Subcutaneous abdominal adipose tissue (tissue), 5 donors: Measurements from ENCODE around the gene SERP2.

Experiments used
- H3K27ac ChIP-seq: one replicate; pipeline ENCODE4 v1.7.0; 2013; ENCODE audit warnings: low read depth, mild to moderate bottlenecking, inconsistent platforms, low read length, moderate library complexity
- H3K27me3 ChIP-seq, 5 donors: one replicate each; pipeline ENCODE4 v1.7.0; 2013; ENCODE audit warnings: low read length in 5 of 5, inconsistent platforms in 1 of 5; ENCODE audit not compliant: control insufficient read depth in 5 of 5, insufficient read depth in 4 of 5
- H3K36me3 ChIP-seq, 5 donors: one replicate each; pipeline ENCODE4 v1.7.0; 2013; ENCODE audit warnings: low read length in 5 of 5; ENCODE audit not compliant: control insufficient read depth in 5 of 5, insufficient read depth in 5 of 5
- H3K4me1 ChIP-seq, 5 donors: one replicate each; pipeline ENCODE4 v1.7.0; 2013; ENCODE audit warnings: low read length in 5 of 5, mild to moderate bottlenecking in 3 of 5, moderate library complexity in 1 of 5; ENCODE audit not compliant: control insufficient read depth in 5 of 5, insufficient read depth in 5 of 5
- H3K4me3 ChIP-seq, 5 donors: one replicate each; pipeline ENCODE4 v1.7.0; 2013; ENCODE audit warnings: low read length in 5 of 5, low read depth in 1 of 5
- H3K9ac ChIP-seq, 5 donors: one replicate each; pipeline ENCODE4 v1.7.0; 2013; ENCODE audit warnings: low read length in 5 of 5, mild to moderate bottlenecking in 4 of 5, moderate library complexity in 3 of 5
- H3K9me3 ChIP-seq, 5 donors: one replicate each; pipeline ENCODE4 v1.7.0; 2013; ENCODE audit warnings: low read length in 5 of 5; ENCODE audit not compliant: control insufficient read depth in 5 of 5
- donor health status: healthy.
- donor health status: healthy.
- donor health status: healthy.
- donor health status: healthy.
- donor health status: healthy.

The SERP2 gene

GRCh38 chr13:44337581-44337980 lies 36.0 kb upstream of the SERP2 start:
- Histone ChIP-seq H3K9ac (no peak overlapping the region), H3K27ac (no peak overlapping the region), H3K4me1 (peaks cover 0 to 8% (median 8%) of the 10 kb centered on the region in 5 donors), H3K4me3 (no peak overlapping the region), H3K36me3 (no peaks in the 10 kb centered on the region), H3K9me3 (no peaks in the 10 kb centered on the region), H3K27me3 (no peaks in the 10 kb centered on the region)

GRCh38 chr13:44340508-44340907 lies 33.1 kb upstream of the SERP2 start:
- H3K9ac ChIP-seq: no peak overlapping the region
- peaks cover 0 to 8% (median 7%) of the 10 kb centered on the region in 5 donors for H3K4me1 ChIP-seq
- H3K27ac ChIP-seq: no peak overlapping the region
- no peaks in the 10 kb centered on the region for H3K27me3 ChIP-seq
- H3K36me3 ChIP-seq: no peaks in the 10 kb centered on the region
- H3K4me3 ChIP-seq: no peak overlapping the region
- no peaks in the 10 kb centered on the region for H3K9me3 ChIP-seq

GRCh38 chr13:44342741-44343140 lies 30.9 kb upstream of the SERP2 start:
- Histone ChIP-seq H3K4me3 (no peak overlapping the region), H3K36me3 (no peaks in the 10 kb centered on the region), H3K27me3 (no peaks in the 10 kb centered on the region), H3K9ac (no peak overlapping the region), H3K9me3 (no peaks in the 10 kb centered on the region), H3K27ac (no peak overlapping the region), H3K4me1 (peaks cover 0 to 8% (median 7%) of the 10 kb centered on the region in 5 donors)

DNA sequence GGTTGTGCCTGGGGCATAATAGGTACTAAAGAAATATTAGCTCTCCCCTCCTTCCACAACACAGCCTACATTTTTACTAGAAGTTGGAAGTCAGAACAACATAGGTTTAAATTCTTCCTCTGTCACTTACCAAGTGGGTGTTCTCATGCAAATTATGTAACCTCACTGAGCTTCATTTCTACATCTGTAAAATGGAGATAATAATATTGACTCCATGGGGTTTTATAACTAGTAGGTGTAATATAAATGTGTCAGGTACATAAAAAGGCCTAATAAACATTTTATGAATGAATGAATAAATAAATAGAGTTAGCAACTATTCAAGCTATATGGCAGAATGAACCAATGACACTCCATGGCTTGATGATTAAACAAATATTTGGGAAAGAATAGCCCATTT lies 27.1 kb upstream of the SERP2 start:
- H3K4me1 ChIP-seq: no peaks in the 10 kb centered on the region
- no peaks in the 10 kb centered on the region for H3K27me3 ChIP-seq
- H3K4me3 ChIP-seq: no peak overlapping the region
- H3K9ac ChIP-seq: no peak overlapping the region
- no peak overlapping the region for H3K27ac ChIP-seq
- H3K9me3 ChIP-seq: no peaks in the 10 kb centered on the region
- no peaks in the 10 kb centered on the region for H3K36me3 ChIP-seq

GRCh38 chr13:44347301-44347700 lies 26.3 kb upstream of the SERP2 start:
- H3K27me3 ChIP-seq: no peaks in the 10 kb centered on the region
- no peak overlapping the region for H3K9ac ChIP-seq
- H3K36me3 ChIP-seq: no peaks in the 10 kb centered on the region
- no peak overlapping the region for H3K4me3 ChIP-seq
- H3K4me1 ChIP-seq: no peaks in the 10 kb centered on the region
- H3K9me3 ChIP-seq: no peaks in the 10 kb centered on the region
- no peak overlapping the region for H3K27ac ChIP-seq

GRCh38 chr13:44347949-44348348 lies 25.7 kb upstream of the SERP2 start:
- Histone ChIP-seq H3K36me3 (no peaks in the 10 kb centered on the region), H3K27ac (no peak overlapping the region), H3K27me3 (no peaks in the 10 kb centered on the region), H3K9ac (no peak overlapping the region), H3K4me3 (no peak overlapping the region), H3K9me3 (no peaks in the 10 kb centered on the region), H3K4me1 (no peaks in the 10 kb centered on the region)

DNA sequence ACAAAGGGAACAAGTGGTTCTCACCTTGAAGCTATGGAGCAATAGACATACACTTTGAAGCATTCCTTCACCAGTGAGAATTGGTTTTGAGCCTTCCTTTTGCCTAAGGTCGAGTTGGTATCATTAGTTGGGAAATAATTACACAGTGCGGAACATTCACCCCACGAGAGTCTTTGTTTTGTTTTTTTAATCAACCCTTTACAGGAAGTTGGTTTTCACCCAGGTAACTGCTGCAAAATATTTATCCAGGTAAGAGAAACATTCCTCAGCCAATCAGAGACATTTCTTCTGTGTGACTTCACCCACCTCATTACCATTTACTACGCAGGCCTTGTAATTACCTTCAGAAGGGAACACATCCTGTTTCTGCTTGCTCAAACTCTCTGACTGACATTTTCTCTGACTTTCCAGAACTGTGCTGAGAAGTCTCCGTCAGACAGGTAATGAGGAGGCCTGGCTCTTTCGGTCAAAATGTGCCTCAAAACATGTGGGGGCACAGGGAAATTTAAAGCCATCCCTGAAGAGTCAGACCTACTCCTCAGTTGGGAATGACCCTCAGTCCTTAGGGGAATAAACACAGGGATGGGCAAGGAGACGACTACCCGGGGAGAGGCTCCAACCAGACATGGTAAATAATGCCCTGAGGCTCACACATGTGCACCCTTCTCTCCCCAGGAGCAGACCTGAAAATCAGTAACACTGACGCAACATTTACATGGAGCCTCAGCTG lies 22.7 kb upstream of the SERP2 start:
- Histone ChIP-seq H3K9me3 (no peaks in the 10 kb centered on the region), H3K27me3 (no peaks in the 10 kb centered on the region), H3K36me3 (no peaks in the 10 kb centered on the region), H3K27ac (no peak overlapping the region), H3K9ac (no peak overlapping the region), H3K4me1 (no peaks in the 10 kb centered on the region), H3K4me3 (no peak overlapping the region)

DNA sequence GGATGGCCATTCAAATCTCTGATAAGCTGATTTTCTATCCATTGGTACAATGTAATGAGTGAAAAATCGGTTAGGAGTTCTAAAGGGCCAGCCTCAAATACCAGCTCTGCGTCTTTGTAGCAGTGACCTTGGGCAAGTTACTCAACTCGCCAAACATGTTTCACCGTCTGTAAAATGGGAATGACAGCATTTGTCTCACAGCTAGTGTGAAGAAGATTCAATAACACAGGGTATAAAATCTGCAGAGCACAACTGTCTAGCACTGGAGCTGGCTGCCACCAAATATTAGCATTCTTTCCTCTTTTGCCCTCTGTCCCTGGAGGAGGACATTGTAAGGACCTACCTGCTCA lies 22.1 kb upstream of the SERP2 start:
- Histone ChIP-seq H3K27ac (no peak overlapping the region), H3K27me3 (no peaks in the 10 kb centered on the region), H3K4me3 (no peak overlapping the region), H3K4me1 (no peaks in the 10 kb centered on the region), H3K9ac (no peak overlapping the region), H3K36me3 (no peaks in the 10 kb centered on the region), H3K9me3 (no peaks in the 10 kb centered on the region)

- H3K4me3 ChIP-seq: no peak overlapping the region
- no peaks in the 10 kb centered on the region for H3K9me3 ChIP-seq
- H3K27me3 ChIP-seq: no peaks in the 10 kb centered on the region
- no peaks in the 10 kb centered on the region for H3K36me3 ChIP-seq
- H3K27ac ChIP-seq: no peak overlapping the region
- no peaks in the 10 kb centered on the region for H3K4me1 ChIP-seq
- H3K9ac ChIP-seq: no peak overlapping the region
These were observed 21.4 kb upstream of the SERP2 start for GRCh38 chr13:44352202-44352601.

DNA sequence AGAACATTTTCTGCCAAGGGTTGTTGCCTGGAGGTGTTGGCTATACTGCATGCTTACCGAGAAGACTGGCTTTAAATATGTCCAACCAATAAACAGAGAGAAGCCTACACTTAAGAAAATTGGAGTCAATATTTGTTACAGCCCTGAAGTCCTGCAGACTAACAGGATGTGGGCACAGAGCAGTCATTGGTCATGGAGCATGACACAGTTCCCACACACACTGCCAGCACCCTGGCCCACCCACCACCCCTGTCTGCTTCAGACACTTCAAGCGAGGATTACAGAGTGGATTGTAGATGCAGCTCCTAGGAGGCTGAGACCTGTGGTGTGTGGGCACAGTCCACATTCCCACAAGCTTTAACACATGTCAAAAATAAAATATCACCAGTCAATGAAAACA lies 21.0 kb upstream of the SERP2 start:
- Histone ChIP-seq H3K27ac (no peak overlapping the region), H3K27me3 (no peaks in the 10 kb centered on the region), H3K9me3 (no peaks in the 10 kb centered on the region), H3K4me3 (no peak overlapping the region), H3K4me1 (no peaks in the 10 kb centered on the region), H3K36me3 (no peaks in the 10 kb centered on the region), H3K9ac (no peak overlapping the region)

GRCh38 chr13:44354331-44354730 lies 19.3 kb upstream of the SERP2 start:
- no peak overlapping the region for H3K27ac ChIP-seq
- H3K36me3 ChIP-seq: no peaks in the 10 kb centered on the region
- no peak overlapping the region for H3K4me3 ChIP-seq
- H3K9ac ChIP-seq: no peak overlapping the region
- no peaks in the 10 kb centered on the region for H3K9me3 ChIP-seq
- no peaks in the 10 kb centered on the region for H3K27me3 ChIP-seq
- no peaks in the 10 kb centered on the region for H3K4me1 ChIP-seq
